Stimulated activated CD4-positive, alpha-beta T cell treated with anti-CD3 and anti-CD28 coated beads, Interleukin-12 subunit alpha, Interleukin-12 subunit beta, amount 100 ng/mL, for 48 hours (primary cell): Measurements from ENCODE around the gene RNU6-9.
"Not testable (repeated sequence)": the region's sequence is repeated elsewhere in the genome, so short reads cannot be mapped to it uniquely, and the experiment has no call there.

Experiments
- DNase-seq, 3 donors: peaks; one replicate each; pipeline ENCODE4 v3.0.0-alpha.2; 2020; ENCODE audit warnings: low read depth in 2 of 3, low spot score in 1 of 3

The RNU6-9 gene

DNA sequence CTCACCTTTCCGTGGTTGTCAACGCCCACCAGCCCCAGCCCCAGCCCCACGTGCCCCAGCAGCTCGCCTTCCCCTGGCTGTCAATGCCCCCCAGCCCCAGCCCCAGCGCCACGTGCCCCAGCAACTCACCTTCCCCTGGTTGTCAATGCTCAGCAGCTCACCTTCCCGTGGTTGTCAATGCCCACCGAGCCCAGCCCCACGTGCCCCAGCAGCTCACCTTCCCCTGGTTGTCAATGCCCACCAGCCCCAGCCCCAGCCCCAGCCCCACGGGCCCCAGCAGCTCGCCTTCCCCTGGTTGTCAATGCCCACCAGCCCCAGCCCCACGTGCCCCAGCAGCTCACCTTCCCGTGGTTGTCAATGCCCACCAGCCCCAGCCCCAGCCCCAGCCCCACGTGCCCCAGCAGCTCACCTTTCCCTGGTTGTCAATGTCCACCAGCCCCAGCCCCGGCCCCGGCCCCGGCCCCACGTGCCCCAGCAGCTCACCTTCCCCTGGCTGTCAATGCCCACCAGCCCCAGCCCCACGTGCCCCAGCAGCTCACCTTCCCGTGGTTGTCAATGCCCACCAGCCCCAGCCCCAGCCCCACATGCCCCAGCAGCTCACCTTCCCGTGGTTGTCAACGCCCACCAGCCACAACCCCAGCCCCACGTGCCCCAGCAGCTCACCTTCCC, 15.2 kb upstream of the RNU6-9 start:
- not testable (repeated sequence) for DNase-seq

DNA sequence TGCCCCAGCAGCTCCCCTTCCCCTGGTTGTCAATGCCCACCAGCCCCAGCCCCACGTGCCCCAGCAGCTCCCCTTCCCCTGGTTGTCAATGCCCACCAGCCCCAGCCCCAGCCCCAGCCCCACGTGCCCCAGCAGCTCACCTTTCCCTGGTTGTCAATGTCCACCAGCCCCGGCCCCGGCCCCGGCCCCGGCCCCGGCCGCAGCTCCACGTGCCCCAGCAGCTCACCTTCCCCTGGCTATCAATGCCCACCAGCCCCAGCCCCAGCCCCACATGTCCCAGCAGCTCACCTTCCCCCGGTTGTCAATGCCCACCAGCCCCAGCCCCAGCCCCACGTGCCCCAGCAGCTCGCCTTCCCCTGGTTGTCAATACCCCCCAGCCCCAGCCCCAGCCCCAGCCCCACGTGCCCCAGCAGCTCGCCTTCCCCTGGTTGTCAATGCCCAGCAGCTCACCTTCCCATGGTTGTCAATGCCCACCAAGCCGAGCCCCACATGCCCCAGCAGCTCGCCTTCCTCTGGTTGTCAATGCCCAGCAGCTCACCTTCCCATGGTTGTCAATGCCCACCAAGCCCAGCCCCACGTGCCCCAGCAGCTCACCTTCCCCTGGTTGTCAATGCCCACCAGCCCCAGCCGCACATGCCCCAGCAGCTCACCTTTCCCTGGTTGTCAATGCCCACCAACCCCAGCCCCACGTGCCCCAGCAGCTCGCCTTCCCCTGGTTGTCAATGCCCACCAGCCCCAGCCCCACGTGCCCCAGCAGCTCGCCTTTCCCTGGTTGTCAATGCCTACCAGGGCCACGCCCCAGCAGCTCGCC, 14.3 kb upstream of the RNU6-9 start:
- DNase-seq = not testable (repeated sequence)

DNA sequence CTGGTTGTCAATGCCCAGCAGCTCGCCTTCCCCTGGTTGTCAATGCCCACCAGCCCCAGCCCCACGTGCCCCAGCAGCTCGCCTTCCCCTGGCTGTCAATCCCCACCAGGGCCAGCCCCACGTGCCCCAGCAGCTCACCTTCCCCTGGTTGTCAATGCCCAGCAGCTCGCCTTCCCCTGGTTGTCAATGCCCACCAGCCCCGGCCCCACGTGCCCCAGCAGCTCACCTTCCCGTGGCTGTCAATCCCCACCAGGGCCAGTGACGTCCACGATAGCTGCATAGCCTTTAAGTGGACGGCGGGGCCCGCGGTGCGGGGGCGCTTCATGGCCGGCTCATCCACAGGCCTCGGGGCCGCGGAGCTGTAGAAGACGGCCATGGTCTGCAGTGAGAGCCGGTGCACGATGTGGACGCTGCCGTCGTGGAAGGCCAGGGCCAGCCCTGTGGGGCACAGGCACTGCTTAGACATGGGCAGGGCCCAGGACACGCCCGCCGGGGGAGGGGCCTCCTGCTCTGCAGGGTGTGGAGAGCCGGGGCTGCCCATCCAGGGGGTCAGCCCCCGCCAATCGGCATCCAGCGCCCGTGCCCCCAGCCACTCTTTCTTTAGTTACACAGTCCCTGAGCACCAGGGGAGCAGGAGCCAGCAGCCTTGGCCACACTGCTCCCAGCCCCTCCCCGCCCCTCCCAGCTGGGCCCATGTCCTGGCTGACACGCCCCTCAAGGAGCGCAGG, 13.4 kb upstream of the RNU6-9 start:
- no peak for DNase-seq

DNA sequence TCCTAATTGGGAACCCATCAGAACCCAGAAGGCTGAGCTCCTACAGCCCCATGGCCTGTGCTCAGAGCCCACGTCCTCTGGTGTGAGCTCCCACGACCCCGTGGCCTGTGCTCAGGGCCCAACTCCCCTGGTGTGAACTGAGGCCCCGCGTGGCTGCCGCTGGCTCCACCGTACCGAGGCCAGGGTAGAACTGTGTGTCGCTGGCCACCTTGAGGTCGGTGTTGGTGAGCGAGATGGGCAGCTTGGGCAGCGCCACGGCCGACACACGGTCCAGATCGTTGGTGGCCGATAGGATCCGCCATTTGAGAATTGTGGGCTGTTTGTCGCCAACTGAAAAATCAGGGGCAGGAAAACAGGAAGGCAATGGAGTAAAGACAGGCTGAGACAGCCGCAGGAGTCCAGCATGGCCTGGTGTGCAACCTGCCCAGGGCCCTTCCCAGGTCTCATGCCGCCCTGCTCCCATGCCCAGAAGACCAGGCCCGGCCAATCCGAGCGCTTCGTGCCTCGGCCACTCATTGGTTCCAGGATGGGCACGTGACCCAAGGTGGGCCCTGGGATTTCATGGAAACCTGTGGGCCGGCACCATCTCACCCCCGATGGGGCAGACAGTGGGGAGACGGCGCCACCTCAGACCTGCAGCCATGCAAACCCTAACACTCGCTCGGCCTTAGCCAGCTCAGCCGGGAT, 11.8 kb upstream of the RNU6-9 start:
- no peak for DNase-seq

DNA sequence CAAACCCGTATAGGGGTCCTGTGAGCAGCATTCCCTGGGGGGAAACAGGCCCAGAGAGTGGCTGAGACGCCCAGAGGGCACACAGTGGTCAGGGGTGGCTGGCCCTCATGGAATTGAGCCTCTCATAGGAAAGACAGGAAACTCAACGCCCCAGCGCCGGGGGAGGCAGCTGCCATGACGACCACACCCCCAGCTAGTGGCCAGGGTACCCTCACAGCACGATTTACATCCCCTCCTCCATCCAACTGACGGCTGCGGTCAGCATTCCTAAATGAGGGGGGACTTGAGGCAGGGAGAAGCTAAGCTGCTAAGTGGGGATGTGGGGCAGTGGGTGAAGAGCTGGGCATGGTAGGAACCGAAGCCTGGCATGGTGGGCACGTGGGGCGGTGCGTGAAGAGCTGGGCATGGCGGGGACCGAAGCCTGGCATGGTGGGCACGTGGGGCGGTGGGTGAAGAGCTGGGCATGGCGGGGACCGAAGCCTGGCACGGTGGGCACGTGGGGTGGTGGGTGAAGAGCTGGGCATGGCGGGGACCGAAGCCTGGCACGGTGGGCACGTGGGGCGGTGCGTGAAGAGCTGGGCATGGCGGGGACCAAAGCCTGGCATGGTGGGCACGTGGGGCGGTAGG, 10.3 kb upstream of the RNU6-9 start:
- no peak for DNase-seq

DNA sequence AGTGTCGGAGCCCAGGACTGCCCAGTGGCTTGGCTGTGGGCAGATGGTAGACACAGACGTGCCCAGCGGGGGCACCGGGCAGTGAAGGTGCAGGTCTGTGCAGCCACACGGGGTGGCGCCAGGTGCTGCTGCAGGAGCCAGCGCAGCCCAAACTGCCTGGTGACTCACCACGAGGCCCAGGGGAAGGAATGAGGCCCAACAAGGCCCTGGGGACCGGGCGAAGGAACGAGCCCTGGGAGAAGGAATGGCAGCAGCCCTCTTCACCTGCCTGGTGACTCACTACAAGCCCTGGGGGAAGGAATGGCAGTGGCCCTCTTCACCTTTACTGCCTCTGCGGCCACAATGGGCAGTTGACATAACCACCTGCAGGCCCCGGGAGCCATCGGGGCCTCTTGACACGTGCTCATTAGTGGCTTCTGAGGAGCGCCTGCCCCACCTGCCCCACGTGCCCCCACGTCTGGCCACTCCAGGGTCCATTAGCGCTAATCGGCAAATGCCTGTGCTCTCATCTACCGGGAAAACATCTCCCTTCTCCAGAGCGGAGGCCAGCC, 9.5 kb upstream of the RNU6-9 start:
- DNase-seq = no peak

DNA sequence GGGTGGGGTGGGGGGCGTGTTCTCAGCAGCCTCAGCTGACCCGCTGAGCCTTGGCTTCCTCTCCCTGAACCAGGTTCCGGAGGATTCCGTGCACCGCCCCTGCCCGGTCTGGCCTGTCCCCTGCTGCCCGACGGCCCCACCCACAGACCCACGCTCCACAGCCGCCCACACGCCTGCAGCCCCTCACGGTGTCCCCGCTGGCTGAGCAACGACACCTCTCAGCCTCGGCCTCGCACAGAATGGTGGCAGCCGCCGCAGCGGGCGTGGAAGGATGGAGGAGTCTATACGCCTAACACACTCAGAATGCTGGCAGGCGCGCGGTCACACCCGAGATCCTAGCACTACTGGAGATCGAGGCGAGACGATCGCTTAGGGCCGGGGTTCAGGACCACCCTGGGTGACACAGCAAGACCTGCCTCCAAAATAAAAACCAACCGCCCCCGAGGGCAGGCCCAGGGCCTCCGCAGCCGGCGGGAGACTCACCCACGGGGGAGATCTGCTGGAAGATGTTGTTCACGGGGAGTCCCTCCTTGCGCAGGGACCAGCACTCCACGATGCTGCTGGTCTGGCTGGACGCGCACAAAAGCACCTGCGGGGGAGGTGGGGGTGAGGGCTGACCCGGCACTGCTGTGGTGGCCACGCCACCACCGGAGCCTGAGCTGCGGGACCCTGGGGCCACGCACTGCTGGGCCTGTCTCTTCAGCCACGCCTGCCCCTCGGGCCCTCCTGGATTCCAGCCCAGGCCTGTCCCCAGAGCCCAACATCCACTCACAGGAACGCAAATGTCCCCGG, 8.7 kb upstream of the RNU6-9 start:
- no peak for DNase-seq

DNA sequence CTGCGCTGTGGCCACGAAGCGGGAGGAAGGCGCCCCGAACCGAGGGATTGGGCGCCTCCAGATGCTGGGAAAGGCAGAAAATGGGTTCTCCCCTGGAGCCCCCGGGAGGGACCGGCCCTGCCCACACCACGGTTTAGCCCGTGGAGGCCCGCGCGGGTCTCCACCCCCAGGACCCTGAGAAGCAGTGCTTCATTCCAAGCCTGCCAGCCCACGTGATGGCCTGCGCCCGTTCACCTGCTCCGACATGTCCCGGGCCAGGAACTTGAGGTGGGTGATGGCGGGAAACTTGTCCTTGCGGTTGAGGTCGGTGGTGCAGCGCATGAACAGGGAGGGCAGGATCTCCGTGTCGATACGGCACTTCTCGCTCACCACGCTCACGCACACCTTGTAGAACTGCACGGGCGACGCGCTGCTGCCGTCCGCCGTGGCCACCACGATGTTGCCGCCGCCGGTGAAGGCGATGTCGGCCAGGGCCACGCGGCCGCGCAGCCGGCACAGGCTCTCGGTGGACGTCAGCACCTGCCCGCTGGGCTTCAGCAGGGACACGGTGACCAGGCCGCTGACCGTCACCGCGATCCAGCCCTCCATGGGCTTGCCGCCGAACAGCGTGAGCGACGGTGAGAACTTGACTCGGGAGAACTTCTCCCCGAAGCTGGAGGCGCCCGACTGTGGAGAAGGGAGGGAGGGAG, 7.6 kb upstream of the RNU6-9 start:
- no peak for DNase-seq

DNA sequence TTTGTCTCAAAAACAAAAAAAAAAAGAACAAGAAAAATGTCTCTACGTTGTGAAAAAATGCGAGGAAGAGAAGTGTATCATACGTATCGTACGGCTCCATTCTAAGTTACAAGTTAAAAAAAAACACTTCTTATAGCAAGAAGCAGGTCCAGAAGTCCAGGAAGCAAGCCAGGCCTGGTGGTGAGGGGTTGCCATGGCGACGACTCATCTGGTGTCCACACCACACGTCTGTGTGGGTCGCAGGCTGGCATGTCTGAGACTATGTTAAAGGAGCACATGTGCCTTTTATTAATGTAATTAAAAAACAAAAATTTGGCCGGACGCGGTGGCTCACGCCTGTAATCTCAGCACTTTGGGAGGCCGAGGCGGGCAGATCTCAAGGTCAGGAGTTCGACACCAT, 6.2 kb upstream of the RNU6-9 start:
- no peak for DNase-seq

DNA sequence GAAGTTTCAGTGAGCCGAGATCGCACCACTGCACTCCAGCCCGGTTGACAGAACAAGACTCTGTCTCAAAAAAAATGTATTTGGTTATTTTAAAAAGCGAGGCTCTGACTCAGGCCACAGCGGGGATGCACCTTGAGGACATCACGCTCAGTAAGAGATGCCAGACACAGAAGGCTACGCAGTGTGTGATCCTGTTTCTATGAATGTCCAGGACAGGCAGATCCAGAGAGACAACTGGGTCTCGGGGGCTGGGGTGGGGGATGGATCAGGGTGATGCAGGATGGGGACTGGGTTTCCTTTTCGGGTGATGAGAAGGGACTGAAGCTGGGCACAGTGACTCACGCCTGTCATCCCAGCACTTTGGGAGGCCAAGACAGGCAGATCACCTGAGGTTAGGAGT, 5.7 kb upstream of the RNU6-9 start:
- DNase-seq = no peak

DNA sequence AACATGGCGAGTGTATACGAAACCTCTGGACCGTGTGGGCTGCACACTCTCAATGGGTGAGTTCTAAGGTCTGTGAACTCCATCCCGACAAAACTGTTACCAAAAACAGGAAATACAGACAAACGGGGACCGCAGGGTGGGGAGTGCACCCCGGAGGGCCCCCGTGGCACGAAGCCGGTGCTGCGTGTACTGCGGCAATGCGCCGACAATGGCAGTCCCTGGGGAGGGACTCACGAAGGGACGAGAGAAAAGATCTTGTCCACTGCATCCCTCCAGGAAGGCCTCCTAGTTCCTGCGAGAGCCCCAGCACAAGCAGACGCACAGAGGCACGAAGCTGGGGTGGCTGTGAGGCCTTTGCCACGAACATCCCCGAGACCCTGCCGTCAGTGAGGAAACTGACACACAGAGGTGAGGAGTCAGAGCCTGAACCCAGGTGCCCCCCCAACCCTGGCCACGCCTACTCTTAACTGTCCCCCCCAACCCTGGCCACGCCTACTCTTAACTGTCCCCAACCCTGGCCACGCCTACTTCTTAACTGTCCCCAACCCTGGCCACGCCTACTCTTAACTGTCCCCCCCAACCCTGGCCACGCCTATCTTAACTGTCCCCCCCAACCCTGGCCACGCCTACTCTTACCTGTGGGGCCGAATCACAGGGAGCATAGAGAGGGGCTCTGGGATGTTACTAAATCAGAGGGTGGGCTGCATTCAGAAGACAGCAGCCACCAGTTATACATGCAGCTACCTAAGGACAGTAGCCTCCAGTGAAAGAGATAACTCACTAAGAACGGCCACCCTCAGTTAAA, 4.5 kb upstream of the RNU6-9 start:
- DNase-seq = no peak

DNA sequence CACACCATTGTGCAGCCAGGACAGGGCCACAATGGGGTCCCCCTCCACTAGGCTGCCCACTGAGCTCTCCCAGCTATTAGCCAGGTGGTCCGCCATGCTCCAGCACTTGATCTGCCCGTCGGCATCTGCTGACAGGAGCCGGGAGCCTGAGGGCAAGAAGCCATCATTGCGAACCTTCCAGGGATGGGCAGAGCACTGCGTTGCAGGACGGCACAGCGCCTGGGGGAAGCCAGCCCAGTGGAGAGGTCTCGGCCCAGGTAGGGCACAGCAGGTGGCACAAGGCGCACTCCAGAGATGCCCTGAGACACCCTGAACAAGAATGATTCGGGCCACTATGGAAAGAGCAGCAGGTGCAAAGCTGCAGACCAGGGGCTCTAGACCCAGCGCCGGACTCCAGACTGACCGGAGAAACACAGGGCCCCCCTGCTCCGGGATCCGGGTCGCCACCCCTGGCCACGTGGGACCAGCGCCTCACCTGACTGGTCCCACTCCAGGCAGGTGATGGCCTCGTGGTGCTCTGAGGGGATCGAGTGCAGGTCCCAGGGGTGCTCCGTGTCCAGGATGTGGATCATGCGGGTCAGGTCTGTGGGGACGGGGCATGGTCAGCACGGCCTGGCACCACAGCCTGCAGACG, 3.5 kb upstream of the RNU6-9 start:
- DNase-seq = no peak

DNA sequence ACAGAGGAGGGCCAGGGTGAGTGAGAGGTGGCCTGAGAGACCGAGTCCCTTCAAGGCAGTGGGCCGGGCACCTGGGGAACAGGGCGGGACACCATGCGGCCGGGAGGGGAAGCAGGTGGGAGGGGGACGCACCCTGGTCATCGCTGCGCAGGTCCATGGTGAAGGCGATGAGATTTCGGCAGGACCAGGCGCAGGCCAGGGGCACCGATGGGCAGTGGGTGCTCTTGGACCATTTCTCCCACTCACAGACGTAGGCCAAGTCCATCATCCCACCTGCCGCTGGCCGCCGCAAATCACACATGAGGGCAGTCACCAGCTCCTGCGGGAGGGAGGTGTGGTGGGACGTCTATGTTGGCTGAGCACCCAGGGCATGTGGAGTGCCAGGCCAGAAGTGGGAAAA, 2.5 kb upstream of the RNU6-9 start:
- no peak for DNase-seq

DNA sequence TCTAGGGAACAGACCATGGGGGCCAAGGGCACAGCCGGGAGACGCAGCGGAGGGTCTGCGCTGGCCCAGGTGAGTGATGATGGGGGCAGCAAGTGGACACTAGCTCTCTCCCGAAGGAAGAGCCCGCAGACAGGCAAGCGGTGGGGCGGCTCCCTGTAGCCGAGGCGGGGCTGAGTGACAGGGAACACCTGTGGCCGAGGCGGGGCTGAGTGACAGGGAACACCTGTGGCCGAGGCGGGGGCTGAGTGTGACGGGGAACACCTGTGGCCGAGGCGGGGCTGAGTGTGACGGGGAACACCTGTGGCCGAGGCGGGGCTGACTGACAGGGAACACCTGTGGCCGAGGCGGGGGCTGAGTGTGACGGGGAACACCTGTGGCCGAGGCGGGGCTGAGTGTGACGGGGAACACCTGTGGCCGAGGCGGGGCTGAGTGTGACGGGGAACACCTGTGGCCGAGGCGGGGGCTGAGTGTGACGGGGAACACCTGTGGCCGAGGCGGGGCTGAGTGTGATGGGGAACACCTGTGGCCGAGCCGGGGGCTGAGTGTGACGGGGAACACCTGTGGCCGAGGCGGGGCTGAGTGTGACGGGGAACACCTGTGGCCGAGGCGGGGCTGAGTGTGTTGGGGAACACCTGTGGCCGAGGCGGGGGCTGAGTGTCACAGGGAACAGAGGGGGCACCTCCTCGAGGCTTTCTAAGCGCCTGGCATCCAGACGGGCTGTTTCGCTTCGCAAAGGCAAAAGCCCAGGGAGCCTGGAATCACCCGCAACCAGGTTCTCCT, 1.7 kb upstream of the RNU6-9 start:
- not testable (repeated sequence) for DNase-seq

DNA sequence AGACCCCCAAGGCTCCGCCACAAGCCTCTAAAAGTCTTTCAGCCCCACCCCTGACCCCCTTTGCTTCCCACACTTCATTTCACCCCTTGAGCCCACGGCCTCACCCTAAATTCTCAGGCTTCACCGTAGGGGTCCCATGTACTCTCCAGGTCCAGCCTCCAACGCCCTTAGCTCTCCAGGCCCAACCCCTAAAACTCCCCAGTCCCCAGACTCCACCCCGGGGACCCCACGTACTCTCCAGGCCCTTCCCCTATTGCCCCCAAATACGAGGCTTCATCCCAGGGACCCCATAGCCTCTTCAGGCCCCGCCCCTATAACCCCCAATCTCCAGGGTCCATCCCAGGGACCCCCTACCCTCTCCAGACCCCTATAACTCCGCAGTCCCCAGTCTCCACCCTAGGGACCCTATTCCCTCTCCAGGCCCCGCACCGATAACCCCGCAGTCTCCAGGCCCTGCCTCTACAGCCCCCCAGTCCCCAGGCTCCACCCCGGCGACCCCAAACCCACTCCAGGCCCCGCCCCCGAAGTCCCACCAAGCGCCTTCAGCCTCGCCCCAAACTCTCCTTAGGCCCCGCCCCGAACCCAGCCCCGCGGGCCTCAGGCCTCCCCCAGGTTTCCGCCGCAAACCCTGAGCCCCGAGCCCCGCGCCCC, 916 bp upstream of the RNU6-9 start:
- DNase-seq = no peak

DNA sequence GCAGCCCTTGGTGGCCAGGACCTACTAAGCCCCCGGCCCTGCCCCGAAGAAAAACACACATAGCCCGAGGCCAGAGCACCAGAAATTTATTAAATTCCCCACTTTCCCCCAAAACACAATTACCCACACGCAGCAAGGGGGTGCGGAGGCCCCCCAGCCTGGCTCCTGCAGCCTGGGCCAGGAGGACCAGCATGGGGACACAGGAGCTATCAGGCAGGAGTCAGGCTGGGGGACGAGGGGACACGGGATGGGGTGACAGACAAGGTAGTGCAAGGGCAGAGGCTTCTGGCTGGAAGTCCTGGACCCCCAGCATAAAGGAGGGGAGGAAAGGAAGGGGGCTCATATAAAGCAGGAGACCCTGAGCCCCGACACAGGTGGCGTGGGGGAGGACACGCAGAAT, 3.1 kb downstream of the RNU6-9 start:
- DNase-seq = no peak

DNA sequence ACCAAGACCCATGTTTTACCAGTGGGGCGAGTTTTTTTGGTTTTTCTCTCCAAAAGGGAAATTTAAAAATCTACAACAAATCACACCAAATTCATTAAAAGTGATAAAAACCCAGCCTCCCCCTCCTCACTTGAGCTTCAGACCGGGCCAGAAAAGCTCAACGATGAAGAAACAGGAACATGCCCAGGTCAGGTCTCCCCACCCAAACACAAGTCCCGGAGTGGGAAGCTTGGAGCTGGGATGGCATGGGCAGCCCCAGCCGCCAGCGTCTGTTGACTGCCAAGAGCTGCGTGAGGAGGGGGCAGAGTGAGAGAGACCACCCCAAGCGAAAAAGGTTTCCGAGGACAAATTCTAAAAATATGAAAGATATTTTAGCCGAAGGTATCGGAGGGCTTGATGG, 3.7 kb downstream of the RNU6-9 start:
- no peak for DNase-seq
